ENCODE measurements around the gene HPCA.
A peak's percentile ranks its signal among the peaks of the same experiment; 100 is the strongest.

The HPCA gene

DNA sequence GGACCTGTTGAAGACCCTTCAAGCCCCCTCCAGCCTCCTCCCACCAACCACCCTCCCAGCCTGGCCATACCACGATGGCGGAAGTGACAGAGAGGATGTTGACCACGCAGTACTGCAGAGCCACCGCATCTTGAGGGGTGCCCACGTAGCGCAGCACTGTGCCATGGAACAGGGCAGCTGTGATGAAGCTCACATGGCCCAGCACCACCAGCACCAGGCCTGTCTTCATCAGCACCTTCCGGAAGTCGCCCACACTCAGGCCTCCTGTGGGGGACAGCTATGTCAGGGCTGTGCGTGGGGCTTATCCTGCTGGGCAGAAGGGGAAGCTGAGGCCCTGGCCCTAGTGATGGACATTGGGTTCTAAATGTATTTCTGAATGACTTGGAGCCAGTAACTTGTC, 11.8 kb downstream of the HPCA start:
- ChIA-PET CTCF (interaction anchor here (0.7 kb wide), 1 partner anchor 11 kb away, joined by 3 read pairs; no protein-coding TSS in a partner anchor), POLR2A (no interaction called here)
- no peak for DNase-seq (ENCODE audit: extremely low spot score)
- no peak for TF ChIP-seq ARNT (IDR thresholded peaks at IDR 0.05)
- TF ChIP-seq HDGF (IDR thresholded peaks at IDR 0.05; ENCODE audit: borderline replicate concordance), result no peak

DNA sequence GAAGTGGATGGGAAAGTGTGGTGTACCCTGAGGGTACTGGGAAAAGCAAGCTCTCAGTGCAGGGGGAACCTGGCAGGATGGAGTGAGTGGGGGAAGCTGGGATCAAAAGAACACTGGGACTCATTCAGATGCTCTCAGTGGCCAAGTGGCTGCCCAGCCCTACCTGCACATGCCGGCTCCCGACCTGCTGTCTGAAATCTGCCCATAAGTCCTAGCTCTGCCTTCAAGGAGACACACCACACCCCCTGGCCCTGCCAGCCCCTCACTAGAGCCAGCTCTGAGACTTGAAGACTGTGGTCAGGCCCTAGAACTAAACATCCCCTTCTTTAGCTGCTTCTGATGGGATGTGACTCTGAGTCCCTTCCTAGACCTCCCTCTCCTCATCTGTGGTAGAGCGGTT, 12.7 kb downstream of the HPCA start:
- TF ChIP-seq SP1 (IDR thresholded peaks at IDR 0.05) (no peak), CTBP1 (IDR thresholded peaks at IDR 0.05; ENCODE audit: borderline replicate concordance) (no peak), SUZ12 (IDR thresholded peaks at IDR 0.05) (no peak), FOXK2 (IDR thresholded peaks at IDR 0.05) (no peak), ZNF384 (IDR thresholded peaks at IDR 0.05) (no peak), NFRKB (IDR thresholded peaks at IDR 0.05) (no peak), HDGF (IDR thresholded peaks at IDR 0.05; ENCODE audit: borderline replicate concordance) (no peak), FOXA1 (IDR thresholded peaks at IDR 0.05) (no peak), ARNT (IDR thresholded peaks at IDR 0.05) (no peak), LEF1 (IDR thresholded peaks at IDR 0.05; ENCODE audit: borderline replicate concordance) (no peak), L3MBTL2 (conservative IDR thresholded peaks at IDR 0.05) (no peak), BHLHE40 (IDR thresholded peaks at IDR 0.05; ENCODE audit: borderline replicate concordance) (no peak), TARDBP (IDR thresholded peaks at IDR 0.05) (no peak)
- TF ChIP-seq, protein P1, sequence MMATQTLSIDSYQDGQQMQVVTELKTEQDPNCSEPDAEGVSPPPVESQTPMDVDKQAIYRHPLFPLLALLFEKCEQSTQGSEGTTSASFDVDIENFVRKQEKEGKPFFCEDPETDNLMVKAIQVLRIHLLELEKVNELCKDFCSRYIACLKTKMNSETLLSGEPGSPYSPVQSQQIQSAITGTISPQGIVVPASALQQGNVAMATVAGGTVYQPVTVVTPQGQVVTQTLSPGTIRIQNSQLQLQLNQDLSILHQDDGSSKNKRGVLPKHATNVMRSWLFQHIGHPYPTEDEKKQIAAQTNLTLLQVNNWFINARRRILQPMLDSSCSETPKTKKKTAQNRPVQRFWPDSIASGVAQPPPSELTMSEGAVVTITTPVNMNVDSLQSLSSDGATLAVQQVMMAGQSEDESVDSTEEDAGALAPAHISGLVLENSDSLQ (IDR thresholded peaks at IDR 0.05), result no peak
- no peak for DNase-seq (ENCODE audit: extremely low spot score)
- ChIA-PET POLR2A (no interaction called here), CTCF (no interaction called here)

DNA sequence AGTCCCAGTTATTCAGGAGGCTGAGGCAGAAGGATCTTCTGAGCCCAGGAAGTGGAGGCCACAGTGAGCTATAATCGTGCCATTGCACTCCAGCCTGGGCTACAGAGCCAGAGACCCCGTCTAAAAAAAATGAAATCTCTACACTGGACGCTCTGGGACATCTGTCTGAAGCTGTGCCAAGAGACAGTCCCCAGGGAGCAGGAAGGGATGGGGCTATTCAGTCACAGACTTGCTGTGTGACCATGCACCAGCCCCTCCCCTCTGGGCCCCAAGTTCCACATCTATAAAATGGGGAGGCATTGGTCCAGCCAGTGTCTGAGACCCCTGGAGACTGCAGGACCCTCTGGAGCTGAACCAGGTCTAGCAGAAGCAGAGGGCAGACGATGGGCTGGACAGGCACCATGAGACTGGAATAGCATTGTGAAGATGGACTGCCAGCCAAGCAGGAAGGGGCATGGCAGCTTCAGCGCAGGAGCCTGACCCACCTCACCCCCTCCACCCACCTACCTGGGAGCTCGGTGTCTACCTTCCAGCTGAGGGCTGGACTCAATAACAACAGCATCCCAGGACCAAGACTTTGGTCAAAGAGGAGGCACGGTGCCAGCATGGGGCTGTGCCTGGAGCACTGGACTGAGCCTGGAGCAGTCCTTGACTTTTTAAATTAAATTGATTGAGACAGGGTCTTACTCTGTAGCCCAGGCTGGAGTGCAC, 13.4 kb downstream of the HPCA start:
- DNase-seq (ENCODE audit: extremely low spot score), result no peak
- no peak for TF ChIP-seq HDGF (IDR thresholded peaks at IDR 0.05; ENCODE audit: borderline replicate concordance)
- TF ChIP-seq FOXK2 (IDR thresholded peaks at IDR 0.05), result no peak
- TF ChIP-seq LEF1 (IDR thresholded peaks at IDR 0.05; ENCODE audit: borderline replicate concordance), result no peak
- TF ChIP-seq SP1 (IDR thresholded peaks at IDR 0.05), result no peak
- TF ChIP-seq FOXM1 (IDR thresholded peaks at IDR 0.05; ENCODE audit: borderline replicate concordance), result no peak
- TF ChIP-seq BHLHE40 (IDR thresholded peaks at IDR 0.05; ENCODE audit: borderline replicate concordance), result no peak
- TF ChIP-seq CTBP1 (IDR thresholded peaks at IDR 0.05; ENCODE audit: borderline replicate concordance), result no peak
- no peak for TF ChIP-seq NFRKB (IDR thresholded peaks at IDR 0.05)
- TF ChIP-seq, protein P1 (IDR thresholded peaks at IDR 0.05), result no peak
- no peak for TF ChIP-seq FOXA1 (IDR thresholded peaks at IDR 0.05)
- no peak for TF ChIP-seq ELF4 (IDR thresholded peaks at IDR 0.05)
- TF ChIP-seq SUZ12 (IDR thresholded peaks at IDR 0.05), result no peak
- TF ChIP-seq ARNT (IDR thresholded peaks at IDR 0.05), result no peak
- TF ChIP-seq TARDBP (IDR thresholded peaks at IDR 0.05), result no peak
- TF ChIP-seq ZNF384 (IDR thresholded peaks at IDR 0.05), result no peak
- TF ChIP-seq L3MBTL2 (conservative IDR thresholded peaks at IDR 0.05), result no peak
- ChIA-PET CTCF (no interaction called here), POLR2A (interaction anchor here (1.0 kb wide), 1 partner anchor 25 kb away, joined by 3 read pairs; no protein-coding TSS in a partner anchor)

DNA sequence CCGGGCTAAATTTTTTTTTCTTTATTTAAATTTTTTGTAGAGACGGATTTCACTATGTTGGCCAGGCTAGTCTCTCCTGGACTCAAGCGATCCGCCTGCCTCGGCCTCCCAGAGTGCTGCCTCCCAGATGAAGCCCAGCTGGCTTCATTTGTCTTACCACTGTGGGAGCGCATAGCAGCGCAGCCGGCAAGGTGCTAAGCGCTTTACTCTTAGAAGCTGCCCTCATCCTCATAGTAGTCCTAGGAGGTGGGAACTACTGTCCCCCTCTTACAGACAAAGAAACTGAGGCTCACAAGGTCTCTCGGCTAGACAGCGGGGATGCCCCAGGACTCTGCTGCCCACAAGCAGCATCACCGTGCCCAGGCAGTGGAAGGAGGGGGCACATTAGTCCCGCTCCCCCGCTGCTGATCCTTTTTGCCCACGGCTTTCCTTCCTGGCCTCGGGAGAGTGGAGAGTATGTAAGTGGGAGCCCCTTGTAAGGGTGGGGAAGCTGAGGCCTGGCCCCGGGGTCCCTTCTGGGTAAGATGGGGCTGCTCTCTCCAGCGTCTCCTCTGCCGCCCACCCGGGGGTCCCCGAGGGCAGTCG, 14.2 kb downstream of the HPCA start:
- TF ChIP-seq, protein P1 (IDR thresholded peaks at IDR 0.05), result no peak
- no peak for TF ChIP-seq CTBP1 (IDR thresholded peaks at IDR 0.05; ENCODE audit: borderline replicate concordance)
- no peak for TF ChIP-seq L3MBTL2 (conservative IDR thresholded peaks at IDR 0.05)
- TF ChIP-seq ZNF384 (IDR thresholded peaks at IDR 0.05), result no peak
- no peak for DNase-seq (ENCODE audit: extremely low spot score)
- POLR2A ChIA-PET, result interaction anchor here (1.0 kb wide), 1 partner anchor 25 kb away, joined by 3 read pairs; no protein-coding TSS in a partner anchor
- CTCF ChIA-PET, result no interaction called here

DNA sequence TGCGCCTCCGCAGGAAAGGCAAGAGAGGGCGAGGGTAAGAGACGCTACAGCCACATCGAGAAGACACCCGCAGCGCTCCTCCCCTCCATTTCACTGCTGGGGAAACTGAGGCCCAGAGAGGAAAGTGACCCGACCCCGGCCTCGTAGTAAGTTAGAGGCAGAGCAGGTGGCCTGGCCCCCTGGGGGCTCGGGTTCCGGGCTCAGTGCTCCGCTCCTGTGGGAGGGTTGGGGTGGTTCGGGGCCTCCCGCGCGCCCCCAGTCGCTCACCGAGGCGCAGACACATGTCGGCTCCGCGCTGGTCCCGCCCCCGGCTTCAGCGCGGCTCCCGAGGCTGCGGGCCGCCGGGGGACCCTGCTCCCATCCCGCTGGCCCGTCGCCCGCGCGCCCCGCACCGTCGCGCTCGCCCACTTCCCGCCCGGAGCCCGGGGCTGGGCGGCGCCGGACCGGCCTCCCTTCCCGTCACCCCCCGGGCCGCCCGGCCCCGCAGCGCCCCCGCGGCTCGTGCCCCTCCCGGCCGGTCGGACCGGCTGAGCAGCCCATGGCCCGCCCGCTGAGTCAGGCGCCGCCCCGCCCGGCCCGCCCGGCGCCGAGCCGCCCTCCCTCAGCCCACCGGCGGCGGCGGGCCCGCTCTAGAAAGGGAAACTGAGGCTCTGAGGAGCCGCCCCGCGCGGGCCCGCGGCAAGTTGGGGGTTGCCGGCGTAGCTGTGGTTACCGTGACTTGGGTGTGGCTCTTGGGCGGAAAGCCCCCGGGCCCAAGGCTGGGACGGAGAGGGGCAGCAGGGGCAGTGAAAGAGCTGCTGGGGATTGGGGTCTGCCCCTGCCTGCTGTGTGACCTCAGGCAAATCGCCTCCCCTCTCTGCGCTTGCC, 14.9 kb downstream of the HPCA start, which contains the start of gene TMEM54:
TMEM54 (minus strand) TSS at position 434 of the 867 bp plus-strand sequence; CDS start at position 283, 151 bp downstream.
- DNase-seq (ENCODE audit: extremely low spot score), result peak; percentile 71
- TF ChIP-seq FOXA1 (IDR thresholded peaks at IDR 0.05), result no peak
- TF ChIP-seq FOXM1 (IDR thresholded peaks at IDR 0.05; ENCODE audit: borderline replicate concordance), result 0 out of 2 replicates have a peak, but pooled peaks have one; percentile 43
- peak; percentile 69 for TF ChIP-seq L3MBTL2 (conservative IDR thresholded peaks at IDR 0.05)
- CTCF ChIA-PET, result interaction anchor here (0.6 to 1.2 kb wide), 2 partner anchors 9 to 21 kb away, joined by 3 to 4 read pairs; no protein-coding TSS in a partner anchor
- POLR2A ChIA-PET, result no interaction called here

Data from HEK293T (cell line).